Heart left ventricle (tissue), 13 donors: ENCODE results near the gene USP17L20.
"Not testable (repeated sequence)": the region's sequence is repeated elsewhere in the genome, so short reads cannot be mapped to it uniquely, and the experiment has no call there.

Experiments
- POLR2A ChIP-seq, 2 donors: fragments of 450-650 bp; IDR thresholded peaks; one replicate each; pipeline ENCODE4 v1.6.1; 2017; ENCODE audit warnings: antibody characterized with exemption in 2 of 2, mild to moderate bottlenecking in 2 of 2, moderate library complexity in 2 of 2
- TF ChIP-seq, protein P1 (sequence below), 12 donors: fragments of 200-600 bp; sonication (generic) in 4 of 12; IDR thresholded peaks; one replicate each; pipeline versions ENCODE4 v1.5.0 to v1.8.0; 2018 to 2022; ENCODE audit warnings: antibody characterized with exemption in 12 of 12, mild to moderate bottlenecking in 5 of 12
- donor health status: ischemic (EF 13 %, LVEDD 7.1; RV severe dilation, severe dysfunction).
- donor health status: DM: no; HTN: yes; CAD: no.
- donor health status: DM: no; HTN: no; CAD: no.
- donor health status: ischemic (EF 25% LVEDD 6.9; RV normal size, moderate dysfunction).
- donor health status: ischemic (EF 25% LVEDD 5.7; RV mildly dilated, moderate dysfunction).
- donor health status: ischemic (EF 35%, LVEDD 5.7; RV mildly dilated, moderate dysfunction).
- donor health status: nonischemic (EF 11% LVEDD 7.7; RV severe dilation, severe dysfunction).
- donor health status: DM: yes; HTN: yes; CAD: no.
- donor health status: PGD.
- donor health status: ischemic (EF 29% LVEDD 5.4; RV normal size, mild dysfunction).
- donor health status: nonischemic (EF 23%, LVEDD 6.1; RV moderate dilation, normal function).

DNA sequence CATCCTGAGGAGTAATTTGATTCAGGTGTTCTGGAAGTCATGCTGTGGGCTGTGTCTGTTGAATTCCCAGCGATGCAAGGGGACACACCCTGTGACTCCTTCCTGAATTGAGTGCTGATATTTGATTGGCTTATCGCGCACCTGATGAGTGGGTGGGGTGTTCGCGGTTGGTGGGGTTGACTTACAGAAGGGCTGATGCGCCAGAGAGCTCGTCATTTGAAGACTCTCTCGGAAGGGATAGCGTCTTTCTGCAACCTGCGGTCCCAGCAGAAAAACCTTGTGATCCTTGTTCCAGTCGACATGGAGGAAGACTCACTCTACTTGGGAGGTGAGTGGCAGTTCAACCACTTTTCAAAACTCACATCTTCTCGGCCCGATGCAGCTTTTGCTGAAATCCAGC lies 4.8 kb upstream of the USP17L20 start, which contains the start of gene USP17L19:
- TF ChIP-seq, protein P1, sequence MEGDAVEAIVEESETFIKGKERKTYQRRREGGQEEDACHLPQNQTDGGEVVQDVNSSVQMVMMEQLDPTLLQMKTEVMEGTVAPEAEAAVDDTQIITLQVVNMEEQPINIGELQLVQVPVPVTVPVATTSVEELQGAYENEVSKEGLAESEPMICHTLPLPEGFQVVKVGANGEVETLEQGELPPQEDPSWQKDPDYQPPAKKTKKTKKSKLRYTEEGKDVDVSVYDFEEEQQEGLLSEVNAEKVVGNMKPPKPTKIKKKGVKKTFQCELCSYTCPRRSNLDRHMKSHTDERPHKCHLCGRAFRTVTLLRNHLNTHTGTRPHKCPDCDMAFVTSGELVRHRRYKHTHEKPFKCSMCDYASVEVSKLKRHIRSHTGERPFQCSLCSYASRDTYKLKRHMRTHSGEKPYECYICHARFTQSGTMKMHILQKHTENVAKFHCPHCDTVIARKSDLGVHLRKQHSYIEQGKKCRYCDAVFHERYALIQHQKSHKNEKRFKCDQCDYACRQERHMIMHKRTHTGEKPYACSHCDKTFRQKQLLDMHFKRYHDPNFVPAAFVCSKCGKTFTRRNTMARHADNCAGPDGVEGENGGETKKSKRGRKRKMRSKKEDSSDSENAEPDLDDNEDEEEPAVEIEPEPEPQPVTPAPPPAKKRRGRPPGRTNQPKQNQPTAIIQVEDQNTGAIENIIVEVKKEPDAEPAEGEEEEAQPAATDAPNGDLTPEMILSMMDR (IDR thresholded peaks at IDR 0.05) = not testable (repeated sequence)
- TF ChIP-seq POLR2A (IDR thresholded peaks at IDR 0.05) = not testable (repeated sequence)
